Effector memory CD4-positive, alpha-beta T cell (primary cell): ENCODE results near the gene C1orf50.
A peak's percentile ranks its signal among the peaks of the same experiment; 100 is the strongest.

Experiments
- DNase-seq, 3 donors: peaks; one replicate each; pipeline ENCODE4 v3.0.0-alpha.2; 2020
- H3K27ac ChIP-seq: 2 replicates; pipeline ENCODE4 v1.7.0; 2013; ENCODE audit warnings: mild to moderate bottlenecking, low read length, moderate library complexity; ENCODE audit not compliant: insufficient read depth, poor library complexity, severe bottlenecking
- H3K27me3 ChIP-seq: replicated peaks from 2 replicates; pipeline ENCODE4 v1.7.0; 2013; ENCODE audit warnings: mild to moderate bottlenecking, low read length; ENCODE audit not compliant: insufficient read depth, control insufficient read depth, poor library complexity, severe bottlenecking
- H3K36me3 ChIP-seq: 2 replicates; pipeline ENCODE4 v1.7.0; 2013; ENCODE audit warnings: mild to moderate bottlenecking, low read length, moderate library complexity; ENCODE audit not compliant: control insufficient read depth, insufficient read depth
- H3K4me1 ChIP-seq: 2 replicates; pipeline ENCODE4 v1.7.0; 2013; ENCODE audit warnings: low read length, mild to moderate bottlenecking; ENCODE audit not compliant: control insufficient read depth, insufficient read depth, poor library complexity, severe bottlenecking
- H3K4me3 ChIP-seq: 2 replicates; pipeline ENCODE4 v1.7.0; 2013; ENCODE audit warnings: low read length, low read depth, mild to moderate bottlenecking; ENCODE audit not compliant: insufficient read depth, poor library complexity, severe bottlenecking
- H3K9me3 ChIP-seq: 2 replicates; pipeline ENCODE4 v1.7.0; 2013; ENCODE audit warnings: mild to moderate bottlenecking, low read length, moderate library complexity; ENCODE audit not compliant: control insufficient read depth

C1orf50 gene

GRCh38 chr1:42816585-42817439 lies 49.8 kb downstream of the C1orf50 start, which contains the start of the genes ERMAP and SVBP:
TSS of gene ERMAP (plus strand) at chr1:42817122. CDS start at chr1:42830449, 13,327 bp downstream.
TSS of gene SVBP (minus strand) at chr1:42817397. CDS start at chr1:42816544, 853 bp downstream.
- no peaks in the 10 kb centered on the region for H3K27me3 ChIP-seq
- DNase-seq, result peak; percentile 90 to 92 (median 92)
- H3K4me1 ChIP-seq, result peaks cover 16% of the 10 kb centered on the region

GRCh38 chr1:42817440-42817767 lies 50.4 kb downstream of the C1orf50 start:
- peak overlapping the region; percentile 92 for H3K27ac ChIP-seq
- no peak for DNase-seq
- no peaks in the 10 kb centered on the region for H3K36me3 ChIP-seq

More at GRCh38 chr1:42816585-42817439, 49.8 kb downstream of the C1orf50 start, which contains the start of the genes ERMAP and SVBP:
- peak within 1 kb of the TSS; percentile 94 for H3K4me3 ChIP-seq
- H3K27ac ChIP-seq, result peak within 1 kb of the TSS; percentile 92
- H3K9me3 ChIP-seq, result no peaks in the 10 kb centered on the region
- no peaks in the 10 kb centered on the region for H3K36me3 ChIP-seq

GRCh38 chr1:42817976-42818375 lies 50.9 kb downstream of the C1orf50 start:
- Histone ChIP-seq H3K9me3 (no peaks in the 10 kb centered on the region), H3K4me3 (no peak overlapping the region), H3K36me3 (no peaks in the 10 kb centered on the region), H3K27me3 (no peaks in the 10 kb centered on the region), H3K27ac (no peak overlapping the region), H3K4me1 (peaks cover 16% of the 10 kb centered on the region)
- DNase-seq, result no peak

More at GRCh38 chr1:42817440-42817767, 50.4 kb downstream of the C1orf50 start:
- no peaks in the 10 kb centered on the region for H3K27me3 ChIP-seq
- H3K4me1 ChIP-seq, result peaks cover 16% of the 10 kb centered on the region
- H3K9me3 ChIP-seq, result no peaks in the 10 kb centered on the region
- H3K4me3 ChIP-seq, result peak overlapping the region; percentile 94

- peaks cover 15% of the 10 kb centered on the region for H3K4me1 ChIP-seq
- H3K9me3 ChIP-seq, result no peaks in the 10 kb centered on the region
- H3K27me3 ChIP-seq, result no peaks in the 10 kb centered on the region
- H3K4me3 ChIP-seq, result no peak overlapping the region
- DNase-seq, result no peak
- no peaks in the 10 kb centered on the region for H3K36me3 ChIP-seq
- no peak overlapping the region for H3K27ac ChIP-seq
Measured at GRCh38 chr1:42820813-42821212, 53.8 kb downstream of the C1orf50 start.

GRCh38 chr1:42821690-42822089 lies 54.6 kb downstream of the C1orf50 start:
- Histone ChIP-seq H3K27ac (no peak overlapping the region), H3K4me3 (no peak overlapping the region), H3K4me1 (peaks cover 9% of the 10 kb centered on the region), H3K9me3 (no peaks in the 10 kb centered on the region), H3K27me3 (no peaks in the 10 kb centered on the region), H3K36me3 (no peaks in the 10 kb centered on the region)
- DNase-seq, result no peak

GRCh38 chr1:42822800-42823392 lies 55.8 kb downstream of the C1orf50 start:
- Histone ChIP-seq H3K4me3 (no peak overlapping the region), H3K27ac (no peak overlapping the region)

GRCh38 chr1:42824481-42825035 lies 57.5 kb downstream of the C1orf50 start:
- Histone ChIP-seq H3K36me3 (no peaks in the 10 kb centered on the region), H3K9me3 (no peaks in the 10 kb centered on the region), H3K4me3 (no peak overlapping the region), H3K27ac (no peak overlapping the region), H3K4me1 (no peaks in the 10 kb centered on the region), H3K27me3 (no peaks in the 10 kb centered on the region)
- DNase-seq, result no peak

More at GRCh38 chr1:42822800-42823392, 55.8 kb downstream of the C1orf50 start:
- Histone ChIP-seq H3K4me1 (peaks cover 3% of the 10 kb centered on the region), H3K27me3 (no peaks in the 10 kb centered on the region), H3K9me3 (no peaks in the 10 kb centered on the region), H3K36me3 (no peaks in the 10 kb centered on the region)
- DNase-seq, result no peak

GRCh38 chr1:42825036-42825851 lies 58.2 kb downstream of the C1orf50 start:
- no peak overlapping the region for H3K4me3 ChIP-seq
- H3K27ac ChIP-seq, result no peak overlapping the region
- H3K36me3 ChIP-seq, result no peaks in the 10 kb centered on the region

More at GRCh38 chr1:42825036-42825851, 58.2 kb downstream of the C1orf50 start:
- H3K9me3 ChIP-seq, result no peaks in the 10 kb centered on the region
- H3K4me1 ChIP-seq, result no peaks in the 10 kb centered on the region
- H3K27me3 ChIP-seq, result no peaks in the 10 kb centered on the region
- DNase-seq, result no peak
